DOHH2 (cell line): ENCODE results near the gene SLC22A16.

Source experiments
- H3F3A ChIP-seq: fragments of 200-600 bp; sonication (generic), shearing (Covaris generic); 2 replicates; pipeline ENCODE4 v1.6.0; 2016; ENCODE audit warnings: antibody characterized with exemption, mild to moderate bottlenecking; ENCODE audit not compliant: control insufficient read depth, insufficient read depth
- H3K27ac ChIP-seq: fragments of 200-600 bp; sonication (generic); 2 replicates; pipeline ENCODE4 v1.5.1; 2014; ENCODE audit warnings: low read depth, mild to moderate bottlenecking, low read length, moderate library complexity
- H3K27me3 ChIP-seq: fragments of 200-600 bp; sonication (generic); 2 replicates; pipeline ENCODE4 v1.6.1; 2014; ENCODE audit warnings: mild to moderate bottlenecking, low read length, mixed read lengths; ENCODE audit not compliant: control insufficient read depth
- H3K36me3 ChIP-seq: fragments of 200-600 bp; sonication (generic); 2 replicates; pipeline ENCODE4 v1.6.1; 2014; ENCODE audit warnings: mild to moderate bottlenecking, low read length, moderate library complexity, mixed read lengths; ENCODE audit not compliant: control insufficient read depth
- H3K4me1 ChIP-seq: fragments of 200-600 bp; sonication (generic); 2 replicates; pipeline ENCODE4 v1.6.1; 2014; ENCODE audit warnings: mild to moderate bottlenecking, low read length, mixed read lengths; ENCODE audit not compliant: control insufficient read depth
- H3K4me2 ChIP-seq: fragments of 200-600 bp; sonication (generic); 2 replicates; pipeline ENCODE4 v1.6.0; 2014; ENCODE audit warnings: mild to moderate bottlenecking, low read length, moderate library complexity
- H3K4me3 ChIP-seq: fragments of 200-600 bp; sonication (generic); 2 replicates; pipeline ENCODE4 v1.5.1; 2014; ENCODE audit warnings: mild to moderate bottlenecking, low read length, mixed read lengths
- H3K79me2 ChIP-seq: fragments of 200-600 bp; sonication (generic); 2 replicates; pipeline ENCODE4 v1.6.1; 2014; ENCODE audit warnings: mild to moderate bottlenecking, low read length, mixed read lengths; ENCODE audit not compliant: control insufficient read depth
- H3K9me2 ChIP-seq: fragments of 200-600 bp; sonication (generic); replicated peaks from 2 replicates; pipeline ENCODE4 v1.6.1; 2014; ENCODE audit warnings: mild to moderate bottlenecking, low read length, mixed read lengths; ENCODE audit not compliant: control insufficient read depth
- H3K9me3 ChIP-seq: fragments of 200-600 bp; sonication (generic); 2 replicates; pipeline ENCODE4 v1.6.1; 2014; ENCODE audit warnings: antibody characterized with exemption, low read length, mixed read lengths; ENCODE audit not compliant: control insufficient read depth, insufficient read depth
- H4K20me1 ChIP-seq: fragments of 200-600 bp; sonication (generic); 2 replicates; pipeline ENCODE4 v1.6.0; 2014; ENCODE audit warnings: low read depth, mild to moderate bottlenecking, antibody characterized with exemption, low read length, moderate library complexity; ENCODE audit not compliant: control insufficient read depth, insufficient read depth
- CTCF ChIP-seq: fragments of 200-600 bp; sonication (generic); IDR thresholded peaks from one replicate; pipeline ENCODE4 v1.5.1; 2014; ENCODE audit warnings: antibody characterized with exemption, mild to moderate bottlenecking, low read depth, low read length; ENCODE audit not compliant: poor library complexity, severe bottlenecking
- EZH2phosphoT487 ChIP-seq: fragments of 200-600 bp; sonication (generic); IDR thresholded peaks from 2 replicates; pipeline ENCODE4 v1.6.1; 2017; ENCODE audit warnings: borderline replicate concordance, mild to moderate bottlenecking, antibody characterized with exemption, low read length, moderate library complexity, mixed read lengths

SLC22A16 gene

GRCh38 chr6:110399219-110400071 is 77.0 kb downstream of the SLC22A16 start:
- Histone ChIP-seq H3K4me1 (no peaks in the 10 kb centered on the region), H3F3A (no peaks in the 10 kb centered on the region), H3K4me3 (no peak overlapping the region), H3K27me3 (peaks cover 5% of the 10 kb centered on the region; the same call in 1 of the 2 replicates), H3K4me2 (no peak overlapping the region), H4K20me1 (no peaks in the 10 kb centered on the region), H3K36me3 (no peaks in the 10 kb centered on the region), H3K79me2 (no peaks in the 10 kb centered on the region), H3K9me3 (no peaks in the 10 kb centered on the region), H3K9me2 (no peaks in the 10 kb centered on the region), H3K27ac (no peak overlapping the region)
- TF ChIP-seq EZH2phosphoT487 (no peak), CTCF (no peak)

GRCh38 chr6:110398778-110399177 is 77.6 kb downstream of the SLC22A16 start:
- Histone ChIP-seq H3K27ac (no peak overlapping the region), H4K20me1 (no peaks in the 10 kb centered on the region), H3K36me3 (no peaks in the 10 kb centered on the region), H3F3A (no peaks in the 10 kb centered on the region), H3K9me2 (no peaks in the 10 kb centered on the region), H3K79me2 (no peaks in the 10 kb centered on the region), H3K4me2 (no peak overlapping the region), H3K27me3 (0 out of 2 replicates have a peak, but pooled peaks cover 4% of the 10 kb centered on the region), H3K4me3 (no peak overlapping the region), H3K9me3 (no peaks in the 10 kb centered on the region), H3K4me1 (no peaks in the 10 kb centered on the region)
- TF ChIP-seq CTCF (no peak), EZH2phosphoT487 (no peak)

- Histone ChIP-seq H3K79me2 (no peaks in the 10 kb centered on the region), H3K27me3 (no peaks in the 10 kb centered on the region), H3K9me2 (no peaks in the 10 kb centered on the region), H3K36me3 (no peaks in the 10 kb centered on the region), H4K20me1 (no peaks in the 10 kb centered on the region), H3K9me3 (no peaks in the 10 kb centered on the region), H3K4me3 (no peak overlapping the region), H3F3A (no peaks in the 10 kb centered on the region), H3K27ac (no peak overlapping the region), H3K4me1 (no peaks in the 10 kb centered on the region), H3K4me2 (no peak overlapping the region)
- no peak for TF ChIP-seq EZH2phosphoT487
- no peak for TF ChIP-seq CTCF
Observed at GRCh38 chr6:110395221-110395620, 81.2 kb downstream of the SLC22A16 start.
